Measurements from ENCODE around the gene SNX25.

DNA sequence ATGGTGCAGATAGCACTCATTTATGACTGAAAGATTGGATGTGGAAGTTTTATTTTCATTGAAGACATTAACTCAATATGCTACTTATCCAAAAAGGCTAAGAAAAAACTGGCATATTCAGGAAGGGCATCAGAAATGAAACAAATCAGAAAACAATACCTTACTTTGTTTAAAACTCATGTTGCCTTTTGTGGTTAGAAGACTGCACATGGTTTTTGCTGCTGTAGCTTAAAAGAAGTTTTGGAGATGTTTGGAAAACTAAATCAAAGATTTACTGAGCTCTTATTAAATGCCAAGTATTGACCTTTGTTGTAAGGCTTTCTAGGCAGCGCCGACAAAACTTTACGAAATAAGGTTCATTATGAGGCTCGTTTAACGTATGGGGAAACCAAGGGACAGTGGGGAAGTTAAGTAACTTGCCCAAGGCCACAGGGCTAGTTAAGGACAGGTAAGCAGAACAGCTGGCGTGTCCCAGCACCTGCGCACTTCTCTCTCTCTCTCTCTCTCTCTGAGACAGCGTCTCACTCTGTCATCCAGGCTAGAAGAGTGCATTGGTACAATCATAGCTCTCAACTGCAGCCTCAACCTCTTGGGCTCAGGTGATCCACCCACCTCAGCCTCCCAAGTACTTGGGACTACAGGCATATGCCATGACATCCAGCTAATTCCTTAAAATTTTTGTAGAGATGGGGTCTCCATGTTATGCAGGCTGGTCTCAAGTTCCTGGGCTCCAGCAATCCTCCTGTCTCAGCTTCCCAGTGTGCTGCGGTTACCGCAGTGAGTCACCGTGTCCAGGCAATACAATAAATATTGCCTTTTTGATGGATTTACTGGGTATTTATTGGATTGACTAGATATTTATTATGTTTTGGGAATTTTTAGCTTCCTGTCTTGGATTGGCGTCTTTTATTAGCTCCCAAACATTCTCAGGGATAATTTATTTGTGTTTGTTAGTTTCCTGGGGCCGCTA is 170.2 kb downstream of the SNX25 start:
- TF ChIP-seq GATA2 (IDR thresholded peaks at IDR 0.05; ENCODE audit: low read depth, low read length) (no peak), GATA3 (IDR thresholded peaks at IDR 0.05; ENCODE audit: low read depth, low read length) (no peak)
